Nephron (organoid): ENCODE measurements around the gene CRYAA.

ENCODE experiments used
- H3K27ac Mint-ChIP-seq, 3 experiments: 2 replicates each; pipeline ENCODE4 v1.8.0; 2020; ENCODE audit warnings: mixed read lengths in 3 of 3, mild to moderate bottlenecking in 2 of 3, moderate library complexity in 1 of 3
- H3K27me3 Mint-ChIP-seq: 2 replicates; pipeline ENCODE4 v1.8.0; 2021; ENCODE audit warnings: low read depth, mild to moderate bottlenecking, moderate library complexity, mixed read lengths
- H3K36me3 Mint-ChIP-seq: 2 replicates; pipeline ENCODE4 v1.8.0; 2020; ENCODE audit warnings: low read depth, mixed read lengths
- H3K4me1 Mint-ChIP-seq: 2 replicates; pipeline ENCODE4 v1.8.0; 2020; ENCODE audit warnings: mixed read lengths
- H3K4me3 Mint-ChIP-seq, 3 experiments: 2 replicates each; pipeline ENCODE4 v1.8.0; 2020; ENCODE audit warnings: mild to moderate bottlenecking in 3 of 3, mixed read lengths in 3 of 3, moderate library complexity in 2 of 3
- H3K9me3 Mint-ChIP-seq: 2 replicates; pipeline ENCODE4 v1.8.0; 2020; ENCODE audit warnings: mixed read lengths
- CTCF ChIP-seq, 3 experiments: fragments of 200-600 bp; sonication (generic); IDR thresholded peaks; one replicate each; pipeline ENCODE4 v1.5.0; 2021; ENCODE audit warnings: antibody characterized with exemption in 3 of 3; ENCODE audit not compliant: unreplicated experiment in 3 of 3

Gene CRYAA

GRCh38 chr21:43203591-43203990 is 34.8 kb downstream of the CRYAA start:
- no peaks in the 10 kb centered on the region for H3K4me1 Mint-ChIP-seq
- H3K4me3 Mint-ChIP-seq: no peak overlapping the region
- H3K36me3 Mint-ChIP-seq: peaks cover 8% of the 10 kb centered on the region
- peaks cover 30% of the 10 kb centered on the region for H3K9me3 Mint-ChIP-seq
- H3K27ac Mint-ChIP-seq: no peak overlapping the region
- peaks cover 23% of the 10 kb centered on the region for H3K27me3 Mint-ChIP-seq
- TF ChIP-seq CTCF (IDR thresholded peaks at IDR 0.05; ENCODE audit: unreplicated experiment in 3 of 3): no peak

DNA sequence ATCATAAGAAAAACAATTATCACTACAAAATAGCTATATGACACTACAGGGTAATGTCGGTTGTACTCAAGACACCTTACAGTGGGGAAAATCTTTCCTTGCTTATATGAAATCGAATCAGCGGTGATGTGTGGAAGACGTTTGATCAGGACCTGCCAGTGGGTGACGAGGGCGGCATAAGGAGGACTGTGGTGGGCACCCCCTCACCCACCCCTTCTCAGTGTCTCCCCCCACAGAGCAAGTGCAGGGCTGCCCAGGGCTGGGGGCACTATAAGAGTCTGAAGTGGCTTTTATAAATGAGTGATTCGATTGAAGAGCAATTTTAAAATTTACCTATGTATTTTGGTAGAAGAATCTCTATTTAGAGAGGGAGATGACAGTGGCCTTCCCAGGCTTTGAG is 35.8 kb downstream of the CRYAA start:
- no peak overlapping the region for H3K27ac Mint-ChIP-seq
- H3K9me3 Mint-ChIP-seq: peaks cover 25% of the 10 kb centered on the region
- H3K4me1 Mint-ChIP-seq: no peaks in the 10 kb centered on the region
- TF ChIP-seq CTCF (IDR thresholded peaks at IDR 0.05; ENCODE audit: unreplicated experiment in 3 of 3): no peak
- no peak overlapping the region for H3K4me3 Mint-ChIP-seq
- H3K36me3 Mint-ChIP-seq: peaks cover 8% of the 10 kb centered on the region
- H3K27me3 Mint-ChIP-seq: peaks cover 23% of the 10 kb centered on the region

GRCh38 chr21:43206231-43207042 is 37.6 kb downstream of the CRYAA start:
- TF ChIP-seq CTCF (IDR thresholded peaks at IDR 0.05; ENCODE audit: unreplicated experiment in 3 of 3): no peak
- Mint-ChIP-seq H3K4me3 (no peak overlapping the region), H3K27ac (no peak overlapping the region), H3K9me3 (peaks cover 14% of the 10 kb centered on the region), H3K4me1 (no peaks in the 10 kb centered on the region), H3K27me3 (peaks cover 22% of the 10 kb centered on the region), H3K36me3 (peaks cover 9% of the 10 kb centered on the region)

DNA sequence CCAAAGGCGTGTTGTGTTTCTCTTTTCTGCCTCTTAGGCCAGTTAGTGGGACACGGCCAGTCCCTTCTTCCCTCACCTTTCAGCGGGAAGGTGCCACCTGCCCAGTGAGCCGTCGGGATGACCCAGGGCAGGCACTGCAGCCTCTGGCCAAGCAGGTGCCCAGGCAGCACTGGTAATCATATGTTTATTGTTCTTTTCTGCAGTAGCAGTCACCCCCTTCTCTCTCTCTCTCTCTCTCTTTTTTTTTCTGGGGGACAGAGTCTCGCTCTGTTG is 38.2 kb downstream of the CRYAA start:
- TF ChIP-seq CTCF (IDR thresholded peaks at IDR 0.05; ENCODE audit: unreplicated experiment in 3 of 3): no peak
- Mint-ChIP-seq H3K36me3 (peaks cover 9% of the 10 kb centered on the region), H3K4me1 (no peaks in the 10 kb centered on the region), H3K4me3 (no peak overlapping the region), H3K9me3 (peaks cover 10% of the 10 kb centered on the region), H3K27ac (no peak overlapping the region), H3K27me3 (peaks cover 22% of the 10 kb centered on the region)

DNA sequence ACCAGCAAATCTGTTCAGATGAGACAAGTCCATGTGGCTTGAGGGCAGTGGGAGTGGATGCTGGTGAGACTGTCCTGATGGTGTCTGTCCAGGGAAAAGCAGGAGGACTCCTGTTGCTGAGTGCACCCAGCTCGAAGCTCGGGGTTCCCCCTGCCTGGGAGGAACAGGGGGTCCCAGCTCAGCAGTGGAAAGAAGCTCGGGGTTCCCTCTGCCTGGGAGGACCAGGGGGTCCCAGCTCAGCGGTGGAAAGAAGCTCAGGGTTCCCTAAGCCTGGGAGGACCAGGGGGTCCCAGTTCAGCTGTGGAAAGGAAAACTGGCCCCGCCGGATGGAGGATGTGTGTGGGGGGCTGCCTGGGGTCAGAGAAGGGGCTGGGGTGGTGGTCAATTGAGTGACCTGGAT is 39.1 kb downstream of the CRYAA start:
- Mint-ChIP-seq H3K36me3 (peaks cover 7% of the 10 kb centered on the region), H3K9me3 (peaks cover 7% of the 10 kb centered on the region), H3K27ac (no peak overlapping the region), H3K4me1 (no peaks in the 10 kb centered on the region), H3K27me3 (peaks cover 22% of the 10 kb centered on the region), H3K4me3 (no peak overlapping the region)
- TF ChIP-seq CTCF (IDR thresholded peaks at IDR 0.05; ENCODE audit: unreplicated experiment in 3 of 3): no peak
